Fibroblast of pulmonary artery (primary cell): ENCODE results near the gene KPNA3.
"Not testable (repeated sequence)": the region's sequence is repeated elsewhere in the genome, so short reads cannot be mapped to it uniquely, and the experiment has no call there.

ENCODE experiments used
- DNase-seq: peaks from one replicate; pipeline ENCODE4 v3.0.0-alpha.2; 2010; ENCODE audit warnings: low read depth
- H3K4me3 ChIP-seq: replicated peaks from 2 replicates; pipeline ENCODE4 v1.5.1; 2011; ENCODE audit warnings: low read depth, mild to moderate bottlenecking, control low read depth, low read length, moderate library complexity
- CTCF ChIP-seq: IDR thresholded peaks from 2 replicates; pipeline ENCODE4 v1.5.1; 2011; ENCODE audit warnings: mild to moderate bottlenecking, control low read depth, low read length, inconsistent platforms; ENCODE audit errors: missing control alignments

Gene KPNA3

DNA sequence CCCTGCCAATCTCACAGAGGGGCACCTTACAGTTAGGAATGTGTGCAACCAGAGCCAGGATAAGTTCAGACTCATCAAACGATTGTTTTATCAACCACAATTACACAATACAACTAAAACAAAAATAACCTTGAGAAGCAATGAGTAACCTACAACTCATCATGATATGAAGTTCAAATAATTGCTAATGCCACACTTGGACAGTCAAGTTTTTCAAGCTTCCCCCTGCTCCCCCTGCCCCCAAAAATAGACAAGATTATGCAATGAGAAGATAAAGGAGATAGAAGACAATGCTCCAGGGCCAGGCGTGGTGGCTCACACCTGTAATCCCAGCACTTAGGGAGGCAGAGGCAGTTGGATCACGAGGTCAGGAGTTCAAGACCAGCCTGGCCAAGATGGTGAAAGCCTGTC is 13.6 kb upstream of the KPNA3 start:
- no peak overlapping the region for H3K4me3 ChIP-seq
- no peak for TF ChIP-seq CTCF
- no peak for DNase-seq

DNA sequence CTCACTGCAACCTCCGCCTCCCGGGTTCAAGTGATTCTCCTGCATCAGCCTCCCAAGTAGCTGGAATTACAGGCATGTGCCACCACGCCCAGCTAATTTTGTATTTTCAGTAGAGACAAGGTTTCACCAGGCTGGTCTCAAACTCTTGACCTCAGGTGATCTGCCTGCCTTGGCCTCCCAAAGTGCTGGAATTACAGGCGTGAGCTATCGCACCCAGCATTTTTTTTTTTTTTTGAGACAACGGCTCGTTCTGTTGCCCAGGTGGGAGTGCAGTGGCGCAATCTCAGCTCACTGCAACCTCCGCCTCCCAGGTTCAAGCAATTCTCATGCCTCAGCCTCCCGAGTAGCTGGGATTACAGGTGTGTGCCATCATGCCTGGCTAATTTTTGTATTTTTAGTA is 10.6 kb upstream of the KPNA3 start:
- not testable (repeated sequence) for H3K4me3 ChIP-seq, DNase-seq

- H3K4me3 ChIP-seq = no peak overlapping the region
- DNase-seq = no peak
- no peak for TF ChIP-seq CTCF
These were observed 9.9 kb upstream of the KPNA3 start for GRCh38 chr13:49802426-49802825.

- no peak for TF ChIP-seq CTCF
- DNase-seq = peak; percentile 35
These were observed 552 bp downstream of the KPNA3 start for GRCh38 chr13:49791711-49792549.

GRCh38 chr13:49791315-49791710 is 1.2 kb downstream of the KPNA3 start:
- H3K4me3 ChIP-seq = peak overlapping the region; percentile 88
- peak; percentile 6 for TF ChIP-seq CTCF
- peak; percentile 39 for DNase-seq

More at GRCh38 chr13:49791711-49792549, 552 bp downstream of the KPNA3 start:
- peak overlapping the region; percentile 88 for H3K4me3 ChIP-seq

GRCh38 chr13:49789968-49790367 is 2.5 kb downstream of the KPNA3 start:
- no peak for TF ChIP-seq CTCF
- H3K4me3 ChIP-seq = no peak overlapping the region
- DNase-seq = no peak

- no peak for DNase-seq
These were observed 6.0 kb downstream of the KPNA3 start for GRCh38 chr13:49786401-49787008.

More at GRCh38 chr13:49786401-49787008, 6.0 kb downstream of the KPNA3 start:
- no peak for TF ChIP-seq CTCF
- no peak overlapping the region for H3K4me3 ChIP-seq
